GM12878 (cell line): ENCODE measurements around the gene ALAS1. TPM values are rescaled to one million over a fixed set of nuclear protein-coding genes. Genes with fewer than 3 reads are reported as not detected.

Experiments
- ASH2L ChIP-seq: fragments of 300-600, 200-600 bp; sonication (generic); IDR thresholded peaks from 2 replicates; pipeline ENCODE4 v1.6.1; 2017; ENCODE audit warnings: low read depth, mild to moderate bottlenecking, borderline replicate concordance
- BMI1 ChIP-seq: fragments of 450-650 bp; IDR thresholded peaks from 2 replicates; pipeline ENCODE4 v1.6.1; 2016; ENCODE audit warnings: mild to moderate bottlenecking, moderate library complexity, borderline replicate concordance
- CHD4 ChIP-seq: fragments of 200-600 bp; sonication (generic); IDR thresholded peaks from 2 replicates; pipeline ENCODE4 v1.6.1; 2016; ENCODE audit warnings: mild to moderate bottlenecking
- ESRRA ChIP-seq: IDR thresholded peaks from 2 replicates; pipeline ENCODE4 v1.6.1; 2012; ENCODE audit warnings: mild to moderate bottlenecking, low read length, improper control_type of control experiment
- GATAD2B ChIP-seq: fragments of 450-650 bp; conservative IDR thresholded peaks from 2 replicates; pipeline ENCODE4 v1.6.1; 2017; ENCODE audit warnings: low read depth, mild to moderate bottlenecking, moderate library complexity
- PAX8 ChIP-seq: fragments of 450-650 bp; IDR thresholded peaks from 2 replicates; pipeline ENCODE4 v1.6.1; 2017; ENCODE audit warnings: mild to moderate bottlenecking, moderate library complexity
- PML ChIP-seq: IDR thresholded peaks from 2 replicates; pipeline ENCODE4 v1.6.1; 2012; ENCODE audit warnings: low read length, inconsistent platforms
- RAD21 ChIP-seq: IDR thresholded peaks from 2 replicates; pipeline ENCODE4 v1.6.1; 2011; ENCODE audit warnings: mild to moderate bottlenecking, low read depth, low read length, moderate library complexity; ENCODE audit not compliant: insufficient read depth
- RBBP5 ChIP-seq: fragments of 200-600 bp; sonication (generic); conservative IDR thresholded peaks from 2 replicates; pipeline ENCODE4 v1.6.1; 2016
- RCOR1 ChIP-seq: conservative IDR thresholded peaks from 2 replicates; pipeline ENCODE4 v1.6.1; 2012; ENCODE audit warnings: low read depth, low read length, improper control_type of control experiment
- SPI1 ChIP-seq: IDR thresholded peaks from 2 replicates; pipeline ENCODE4 v1.6.1; 2011; ENCODE audit warnings: low read depth, mild to moderate bottlenecking, low read length, moderate library complexity, borderline replicate concordance; ENCODE audit not compliant: insufficient read depth
- TAF1 ChIP-seq: IDR thresholded peaks from 2 replicates; pipeline ENCODE4 v1.6.1; 2011; ENCODE audit warnings: mild to moderate bottlenecking, low read depth, low read length, borderline replicate concordance
- polyA plus RNA-seq, 11 experiments: library from polyadenylated mRNA; depleted of rRNA in 4 of 11; unstranded in 6 of 11; stranded (reverse) in 5 of 11; fragments of >200 nt; fragmentation: Nextera tagmentation in 4 of 11; fragmentation: Illumina TruSeq in 1 of 11; extraction: Ambion mirVana in 4 of 11; extraction: Trizol in 1 of 11; gene quantifications; 1 replicate in 1 of 11; 2 replicates in 10 of 11; pipeline versions ENCODE4 v1.2.1 to v1.2.3, GENCODE V29; 2011 to 2016; ENCODE audit warnings: inconsistent platforms in 2 of 11, missing spikeins in 2 of 11, low read depth in 1 of 11
- total RNA-seq, 4 experiments: library from RNA; depleted of rRNA in 3 of 4; stranded (reverse); fragments of >200 nt in 3 of 4; fragmentation: Illumina TruSeq in 1 of 4; extraction: Trizol in 1 of 4; gene quantifications; 2 replicates each; pipeline versions ENCODE4 v1.2.1 to v1.2.3, GENCODE V29; 2013 to 2021
- TF ChIP-seq, protein P1 (sequence below): fragments of 150-350 bp; IDR thresholded peaks from 2 replicates; pipeline ENCODE4 v1.6.1; 2014; ENCODE audit warnings: mild to moderate bottlenecking, low read depth, low read length
- TF ChIP-seq, protein P2 (sequence below): IDR thresholded peaks from 2 replicates; pipeline ENCODE4 v1.6.1; 2011; ENCODE audit warnings: mild to moderate bottlenecking, low read depth, low read length, moderate library complexity; ENCODE audit not compliant: insufficient replicate concordance
- TF ChIP-seq, protein P3 (sequence below): IDR thresholded peaks from 2 replicates; pipeline ENCODE4 v1.6.1; 2011; ENCODE audit warnings: borderline replicate concordance, low read depth, mild to moderate bottlenecking, moderate library complexity, low read length; ENCODE audit not compliant: insufficient read depth, poor library complexity, severe bottlenecking
- TF ChIP-seq, protein P4 (sequence below): fragments of 450-650 bp; formaldehyde crosslinking; IDR thresholded peaks from 2 replicates; pipeline ENCODE4 v1.4.0; 2020; ENCODE audit warnings: mild to moderate bottlenecking, moderate library complexity

ALAS1 gene
- total and polyA plus RNA-seq, 10 of the 15 experiments (the other 5 are each of a cell fraction or from before 2014, with no cell fraction given): 69.9 to 115 (median 94.1) TPM

DNA sequence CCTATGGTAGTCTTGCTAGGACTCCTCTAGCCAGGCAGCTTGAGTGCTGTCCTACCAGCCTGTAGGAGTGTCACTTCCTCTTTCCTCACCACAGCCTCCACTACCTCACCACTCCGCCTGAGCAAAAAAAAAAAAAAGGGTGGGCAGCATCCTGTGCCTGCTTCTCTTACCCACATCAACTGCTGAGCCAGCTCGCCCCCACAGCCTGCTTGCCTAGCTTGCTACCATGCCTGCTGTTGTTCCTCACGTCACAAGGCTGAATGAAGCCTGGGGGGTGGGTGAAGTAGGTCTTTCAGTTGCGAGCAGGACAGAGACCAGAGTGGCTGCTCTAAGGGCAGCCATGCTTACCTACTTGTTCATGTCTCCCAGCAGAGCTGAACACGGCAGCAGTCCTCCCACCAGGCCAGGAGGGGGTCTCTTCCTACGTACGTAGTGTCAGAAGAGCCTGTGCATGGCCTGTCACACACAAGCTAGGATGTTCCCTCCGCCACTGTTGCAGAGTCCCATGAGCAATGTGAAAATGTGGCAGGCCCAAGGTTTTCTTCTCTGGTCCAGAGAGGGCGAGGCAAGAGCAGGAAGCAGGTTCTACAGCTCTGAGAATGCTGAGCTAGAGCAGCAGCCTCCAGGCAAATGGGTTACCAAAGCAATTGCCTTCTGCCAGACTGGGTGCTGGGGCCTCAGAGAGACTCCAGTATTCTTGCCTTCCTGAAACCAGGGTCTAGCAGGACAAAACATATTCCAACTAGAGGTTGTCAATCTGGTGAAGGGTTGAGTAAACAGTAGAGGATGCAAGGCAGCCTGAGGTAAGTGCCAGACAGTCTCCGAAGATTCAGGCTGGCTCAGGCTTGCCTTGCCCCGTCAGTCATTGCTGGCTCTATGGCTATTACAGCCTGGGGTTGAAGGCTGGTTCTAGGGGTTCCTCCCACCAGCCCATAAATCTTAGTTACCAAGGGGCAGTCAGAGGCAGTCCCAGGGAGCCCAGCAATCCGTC is 55.6 kb downstream of the ALAS1 start (continued):
- TF ChIP-seq, protein P1, sequence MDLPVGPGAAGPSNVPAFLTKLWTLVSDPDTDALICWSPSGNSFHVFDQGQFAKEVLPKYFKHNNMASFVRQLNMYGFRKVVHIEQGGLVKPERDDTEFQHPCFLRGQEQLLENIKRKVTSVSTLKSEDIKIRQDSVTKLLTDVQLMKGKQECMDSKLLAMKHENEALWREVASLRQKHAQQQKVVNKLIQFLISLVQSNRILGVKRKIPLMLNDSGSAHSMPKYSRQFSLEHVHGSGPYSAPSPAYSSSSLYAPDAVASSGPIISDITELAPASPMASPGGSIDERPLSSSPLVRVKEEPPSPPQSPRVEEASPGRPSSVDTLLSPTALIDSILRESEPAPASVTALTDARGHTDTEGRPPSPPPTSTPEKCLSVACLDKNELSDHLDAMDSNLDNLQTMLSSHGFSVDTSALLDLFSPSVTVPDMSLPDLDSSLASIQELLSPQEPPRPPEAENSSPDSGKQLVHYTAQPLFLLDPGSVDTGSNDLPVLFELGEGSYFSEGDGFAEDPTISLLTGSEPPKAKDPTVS: no peak
- TF ChIP-seq TAF1 (no peak), SPI1 (peak; percentile 99), RAD21 (0 out of 2 replicates have a peak, but pooled peaks have one; percentile 2), BMI1 (no peak), ESRRA (no peak), ASH2L (no peak), CHD4 (no peak), RBBP5 (no peak), PAX8 (no peak), RCOR1 (no peak), PML (peak; percentile 83; the same call in 1 of the 2 replicates), GATAD2B (peak; percentile 71; the same call in 1 of the 2 replicates)
- TF ChIP-seq, protein P2, sequence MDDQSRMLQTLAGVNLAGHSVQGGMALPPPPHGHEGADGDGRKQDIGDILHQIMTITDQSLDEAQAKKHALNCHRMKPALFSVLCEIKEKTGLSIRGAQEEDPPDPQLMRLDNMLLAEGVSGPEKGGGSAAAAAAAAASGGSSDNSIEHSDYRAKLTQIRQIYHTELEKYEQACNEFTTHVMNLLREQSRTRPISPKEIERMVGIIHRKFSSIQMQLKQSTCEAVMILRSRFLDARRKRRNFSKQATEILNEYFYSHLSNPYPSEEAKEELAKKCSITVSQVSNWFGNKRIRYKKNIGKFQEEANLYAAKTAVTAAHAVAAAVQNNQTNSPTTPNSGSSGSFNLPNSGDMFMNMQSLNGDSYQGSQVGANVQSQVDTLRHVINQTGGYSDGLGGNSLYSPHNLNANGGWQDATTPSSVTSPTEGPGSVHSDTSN: no peak
- TF ChIP-seq, protein P3, sequence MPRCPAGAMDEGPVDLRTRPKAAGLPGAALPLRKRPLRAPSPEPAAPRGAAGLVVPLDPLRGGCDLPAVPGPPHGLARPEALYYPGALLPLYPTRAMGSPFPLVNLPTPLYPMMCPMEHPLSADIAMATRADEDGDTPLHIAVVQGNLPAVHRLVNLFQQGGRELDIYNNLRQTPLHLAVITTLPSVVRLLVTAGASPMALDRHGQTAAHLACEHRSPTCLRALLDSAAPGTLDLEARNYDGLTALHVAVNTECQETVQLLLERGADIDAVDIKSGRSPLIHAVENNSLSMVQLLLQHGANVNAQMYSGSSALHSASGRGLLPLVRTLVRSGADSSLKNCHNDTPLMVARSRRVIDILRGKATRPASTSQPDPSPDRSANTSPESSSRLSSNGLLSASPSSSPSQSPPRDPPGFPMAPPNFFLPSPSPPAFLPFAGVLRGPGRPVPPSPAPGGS: peak; percentile 95
- TF ChIP-seq, protein P4, sequence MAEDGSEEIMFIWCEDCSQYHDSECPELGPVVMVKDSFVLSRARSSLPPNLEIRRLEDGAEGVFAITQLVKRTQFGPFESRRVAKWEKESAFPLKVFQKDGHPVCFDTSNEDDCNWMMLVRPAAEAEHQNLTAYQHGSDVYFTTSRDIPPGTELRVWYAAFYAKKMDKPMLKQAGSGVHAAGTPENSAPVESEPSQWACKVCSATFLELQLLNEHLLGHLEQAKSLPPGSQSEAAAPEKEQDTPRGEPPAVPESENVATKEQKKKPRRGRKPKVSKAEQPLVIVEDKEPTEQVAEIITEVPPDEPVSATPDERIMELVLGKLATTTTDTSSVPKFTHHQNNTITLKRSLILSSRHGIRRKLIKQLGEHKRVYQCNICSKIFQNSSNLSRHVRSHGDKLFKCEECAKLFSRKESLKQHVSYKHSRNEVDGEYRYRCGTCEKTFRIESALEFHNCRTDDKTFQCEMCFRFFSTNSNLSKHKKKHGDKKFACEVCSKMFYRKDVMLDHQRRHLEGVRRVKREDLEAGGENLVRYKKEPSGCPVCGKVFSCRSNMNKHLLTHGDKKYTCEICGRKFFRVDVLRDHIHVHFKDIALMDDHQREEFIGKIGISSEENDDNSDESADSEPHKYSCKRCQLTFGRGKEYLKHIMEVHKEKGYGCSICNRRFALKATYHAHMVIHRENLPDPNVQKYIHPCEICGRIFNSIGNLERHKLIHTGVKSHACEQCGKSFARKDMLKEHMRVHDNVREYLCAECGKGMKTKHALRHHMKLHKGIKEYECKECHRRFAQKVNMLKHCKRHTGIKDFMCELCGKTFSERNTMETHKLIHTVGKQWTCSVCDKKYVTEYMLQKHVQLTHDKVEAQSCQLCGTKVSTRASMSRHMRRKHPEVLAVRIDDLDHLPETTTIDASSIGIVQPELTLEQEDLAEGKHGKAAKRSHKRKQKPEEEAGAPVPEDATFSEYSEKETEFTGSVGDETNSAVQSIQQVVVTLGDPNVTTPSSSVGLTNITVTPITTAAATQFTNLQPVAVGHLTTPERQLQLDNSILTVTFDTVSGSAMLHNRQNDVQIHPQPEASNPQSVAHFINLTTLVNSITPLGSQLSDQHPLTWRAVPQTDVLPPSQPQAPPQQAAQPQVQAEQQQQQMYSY (CRISPR knock-in tag): no peak
